Common myeloid progenitor, CD34-positive (primary cell): ENCODE results near the gene TRIM71.
"Not testable (repeated sequence)": the region's sequence is repeated elsewhere in the genome, so short reads cannot be mapped to it uniquely, and the experiment has no call there.

Experiments
- CTCF ChIA-PET: fragments of 350-600 bp; sonication (Branson Sonifier 250); formaldehyde crosslinking; loops from one replicate; lab custom pipeline; 2021; ENCODE audit warnings: antibody characterized with exemption; lab: Charles Lee
- POLR2A ChIA-PET: fragments of 350-600 bp; sonication (Branson Sonifier 250); formaldehyde crosslinking; loops from one replicate; lab custom pipeline; 2021; ENCODE audit warnings: antibody characterized with exemption; lab: Charles Lee
- DNase-seq, 3 donors: peaks; one replicate each; pipeline versions ENCODE4 v3.0.0 to v3.0.0-alpha.2; 2013
- H3K27ac ChIP-seq, 2 experiments: 1 replicate in 1 of 2; 2 replicates in 1 of 2; pipeline ENCODE4 v1.7.0; 2013; ENCODE audit warnings: inconsistent platforms in 2 of 2, low read length in 2 of 2, mild to moderate bottlenecking in 2 of 2, low read depth in 1 of 2, moderate library complexity in 1 of 2; ENCODE audit not compliant: severe bottlenecking in 2 of 2, insufficient read depth in 1 of 2, poor library complexity in 1 of 2
- H3K27me3 ChIP-seq, 5 experiments: replicated peaks in 2 of 5; 1 replicate in 3 of 5; 2 replicates in 2 of 5; pipeline versions ENCODE4 v1.6.1 to v1.7.0; 2013; ENCODE audit warnings: low read length in 4 of 5, mild to moderate bottlenecking in 2 of 5, moderate library complexity in 2 of 5, inconsistent platforms in 1 of 5; ENCODE audit not compliant: insufficient read depth in 5 of 5, control insufficient read depth in 4 of 5
- H3K36me3 ChIP-seq, 4 experiments: 1 replicate in 2 of 4; 2 replicates in 2 of 4; pipeline versions ENCODE4 v1.6.1 to v1.7.0; 2013; ENCODE audit warnings: low read length in 3 of 4, control low read depth in 1 of 4, mild to moderate bottlenecking in 1 of 4; ENCODE audit not compliant: control insufficient read depth in 4 of 4, insufficient read depth in 4 of 4
- H3K4me1 ChIP-seq, 4 experiments: 1 replicate in 3 of 4; 2 replicates in 1 of 4; pipeline versions ENCODE4 v1.6.1 to v1.7.1; 2013; ENCODE audit warnings: low read length in 3 of 4, mild to moderate bottlenecking in 3 of 4, control low read depth in 1 of 4, inconsistent platforms in 1 of 4, moderate library complexity in 1 of 4; ENCODE audit not compliant: control insufficient read depth in 4 of 4, insufficient read depth in 4 of 4; ENCODE audit errors: control extremely low read depth in 1 of 4
- H3K4me3 ChIP-seq, 7 experiments: 1 replicate in 4 of 7; 2 replicates in 3 of 7; pipeline versions ENCODE4 v1.5.1 to v1.7.0; 2013; ENCODE audit warnings: mild to moderate bottlenecking in 7 of 7, low read length in 6 of 7, moderate library complexity in 6 of 7, inconsistent platforms in 2 of 7, low read depth in 2 of 7, control low read depth in 1 of 7; ENCODE audit not compliant: insufficient read depth in 4 of 7, control insufficient read depth in 1 of 7; ENCODE audit errors: extremely low read depth in 1 of 7
- H3K9me3 ChIP-seq, 5 experiments: 1 replicate in 4 of 5; 2 replicates in 1 of 5; pipeline versions ENCODE4 v1.6.1 to v1.7.1; 2013; ENCODE audit warnings: low read length in 4 of 5, mild to moderate bottlenecking in 2 of 5, inconsistent platforms in 1 of 5, low read depth in 1 of 5, moderate library complexity in 1 of 5; ENCODE audit not compliant: control insufficient read depth in 4 of 5, insufficient read depth in 2 of 5; ENCODE audit errors: control extremely low read depth in 1 of 5
- WGBS: methylation state at CpG from one replicate; pipeline ENCODE4 v1.1.5; 2013; ENCODE audit not compliant: insufficient coverage; 5-methylcytosine and 5-hydroxymethylcytosine counted together

The TRIM71 gene

DNA sequence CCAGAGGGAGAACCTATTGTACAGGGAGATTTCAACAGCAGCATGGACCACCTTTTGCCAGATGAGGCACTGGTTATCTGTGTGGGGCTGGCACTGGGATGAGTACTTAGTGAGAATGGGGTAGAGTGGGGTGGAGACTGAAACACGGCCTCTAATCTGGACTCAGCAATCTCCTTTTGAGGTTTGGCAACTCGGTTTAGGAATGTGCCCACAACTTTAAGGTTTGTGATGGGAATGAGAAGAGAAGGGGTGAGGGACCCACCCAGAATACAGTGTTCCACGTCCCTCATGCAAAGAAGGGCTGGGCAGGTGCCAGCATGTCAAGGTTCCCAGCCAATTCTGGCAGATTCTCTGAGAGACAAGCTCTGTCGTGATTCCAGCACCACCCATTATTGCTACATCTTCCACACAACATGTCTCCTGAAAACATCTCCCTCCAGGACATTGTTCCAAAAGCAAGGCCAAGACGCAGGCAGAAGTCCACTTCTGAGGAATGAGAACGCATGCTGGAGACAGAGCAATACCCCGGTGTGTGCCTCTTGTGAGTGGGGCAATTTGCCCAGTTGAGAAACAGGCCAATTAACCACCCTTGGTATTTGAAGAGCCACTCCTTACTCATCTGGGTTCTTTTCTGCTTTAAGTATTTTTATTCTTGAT lies 96.1 kb downstream of the TRIM71 start:
- CTCF ChIA-PET, result interaction anchor here (0.6 kb wide), 1 partner anchor 148 kb away, joined by 3 read pairs; no protein-coding TSS in a partner anchor
- DNase-seq, result no peak
- H3K4me1 ChIP-seq, result no peaks in the 10 kb centered on the region
- H3K36me3 ChIP-seq, result no peaks in the 10 kb centered on the region
- POLR2A ChIA-PET, result no interaction called here
- H3K4me3 ChIP-seq, result no peak overlapping the region
- H3K27me3 ChIP-seq, result no peaks in the 10 kb centered on the region
- H3K9me3 ChIP-seq, result peaks cover 0 to 14% (median 7%) of the 10 kb centered on the region in 5 experiments
- 97% methylated on average over 4 of the region's 7 CpGs for WGBS
- no peak overlapping the region for H3K27ac ChIP-seq

DNA sequence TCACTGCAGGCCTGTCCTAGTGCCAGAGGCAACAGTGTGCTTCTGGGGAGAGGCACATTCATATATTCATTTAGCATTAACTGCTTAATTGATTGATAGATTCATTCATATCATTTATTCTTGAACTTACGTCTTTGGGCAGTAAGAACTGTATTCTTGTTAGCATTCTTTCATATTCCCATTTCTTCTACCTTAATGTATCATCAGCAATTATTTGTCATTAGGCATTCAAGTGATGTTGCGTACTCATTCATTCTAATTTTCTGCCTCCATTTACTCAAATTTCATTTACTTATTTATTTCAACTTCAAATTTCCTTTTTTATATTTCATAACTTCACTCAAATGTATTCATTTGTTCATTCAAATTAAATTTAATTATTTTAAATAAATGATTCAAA lies 102.1 kb downstream of the TRIM71 start:
- Histone ChIP-seq H3K9me3 (peaks cover 0 to 14% (median 7%) of the 10 kb centered on the region in 5 experiments), H3K36me3 (no peaks in the 10 kb centered on the region), H3K27ac (no peak overlapping the region), H3K27me3 (no peaks in the 10 kb centered on the region), H3K4me1 (no peaks in the 10 kb centered on the region), H3K4me3 (no peak overlapping the region)
- DNase-seq, result no peak
- ChIA-PET POLR2A (no interaction called here), CTCF (interaction anchor here (1.2 kb wide), 1 partner anchor 10 kb away, joined by 4 read pairs; no protein-coding TSS in a partner anchor)
- WGBS, result 94% methylated on average over 2 of the region's 2 CpGs

- Histone ChIP-seq H3K27ac (no peak overlapping the region), H3K4me3 (no peak overlapping the region), H3K27me3 (no peaks in the 10 kb centered on the region), H3K4me1 (no peaks in the 10 kb centered on the region), H3K9me3 (peaks cover 0 to 9% (median 4%) of the 10 kb centered on the region in 5 experiments), H3K36me3 (no peaks in the 10 kb centered on the region)
- 96% methylated on average over 6 of the region's 7 CpGs for WGBS
- no peak for DNase-seq
- ChIA-PET CTCF (no interaction called here), POLR2A (no interaction called here)
These were observed 104.3 kb downstream of the TRIM71 start for GRCh38 chr3:32922078-32922477.

GRCh38 chr3:32930161-32930560 lies 112.4 kb downstream of the TRIM71 start:
- Histone ChIP-seq H3K4me1 (no peaks in the 10 kb centered on the region), H3K36me3 (no peaks in the 10 kb centered on the region), H3K27ac (no peak overlapping the region), H3K4me3 (no peak overlapping the region), H3K9me3 (no peaks in the 10 kb centered on the region), H3K27me3 (no peaks in the 10 kb centered on the region)
- ChIA-PET CTCF (interaction anchor here (0.8 kb wide), 1 partner anchor 17 kb away, joined by 3 read pairs; no protein-coding TSS in a partner anchor), POLR2A (interaction anchor here (0.7 kb wide), 1 partner anchor 228 kb away, joined by 3 read pairs; no protein-coding TSS in a partner anchor)
- DNase-seq, result no peak
- 100% methylated on average over 3 of the region's 3 CpGs for WGBS

DNA sequence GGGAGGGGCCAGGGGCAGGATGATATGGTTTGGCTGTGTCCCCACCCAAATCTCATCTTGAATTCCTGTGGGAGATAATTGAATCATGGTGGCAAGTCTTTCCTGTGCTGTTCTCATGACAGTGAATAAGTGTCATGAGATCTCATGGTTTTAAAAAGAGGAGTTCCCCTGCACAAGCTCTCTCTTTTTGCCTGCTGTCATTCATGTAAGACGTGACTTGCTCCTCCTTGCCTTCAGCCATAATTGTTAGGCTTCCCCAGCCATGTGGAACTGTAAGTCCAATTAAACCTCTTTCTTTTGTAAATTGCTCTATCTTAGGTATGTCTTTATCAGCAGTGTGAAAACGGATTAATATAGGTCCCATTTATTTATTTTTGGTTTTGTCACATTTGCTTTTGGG lies 113.5 kb downstream of the TRIM71 start:
- H3K27me3 ChIP-seq, H3K4me3 ChIP-seq, H3K36me3 ChIP-seq, DNase-seq, H3K27ac ChIP-seq, H3K9me3 ChIP-seq, H3K4me1 ChIP-seq, POLR2A ChIA-PET, CTCF ChIA-PET: not testable (repeated sequence)
- 93% methylated on average over 2 of the region's 2 CpGs for WGBS

DNA sequence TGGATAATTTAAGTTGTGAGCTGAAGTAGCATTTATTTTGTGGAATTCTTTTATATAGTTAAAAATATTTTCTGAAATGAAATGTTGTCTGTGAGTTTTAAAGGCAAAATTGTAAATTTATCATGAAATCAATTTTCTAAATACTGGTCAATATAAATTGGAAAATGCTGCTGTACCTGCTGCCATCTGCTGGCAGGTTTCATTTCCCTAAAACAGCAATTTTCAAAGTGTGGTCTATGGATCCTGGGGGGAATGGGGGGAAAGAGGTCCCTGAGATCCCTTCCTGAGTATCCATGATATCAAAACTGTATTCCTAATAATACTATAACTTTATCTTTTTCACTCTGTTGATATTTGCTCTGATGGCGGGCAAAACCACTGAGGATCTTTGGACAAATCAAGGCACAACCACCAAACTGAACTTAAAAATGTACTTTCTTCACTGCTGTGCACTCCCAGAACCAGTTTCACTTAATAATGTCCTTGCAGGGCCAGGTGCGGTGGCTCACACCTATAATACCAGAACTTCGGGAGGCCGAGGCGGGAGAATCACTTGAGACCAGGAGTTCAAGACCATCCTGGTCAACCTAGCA lies 116.4 kb downstream of the TRIM71 start:
- no peak overlapping the region for H3K27ac ChIP-seq
- peak in 2 of 3 donors; percentile 38 to 50 for DNase-seq
- ChIA-PET CTCF (interaction anchor here (0.7 to 3.8 kb wide), 6 partner anchors 8 to 507 kb away, joined by 3 to 51 read pairs (median 4); no protein-coding TSS in a partner anchor), POLR2A (no interaction called here)
- H3K27me3 ChIP-seq, result no peaks in the 10 kb centered on the region
- no peaks in the 10 kb centered on the region for H3K36me3 ChIP-seq
- H3K9me3 ChIP-seq, result no peaks in the 10 kb centered on the region
- no peaks in the 10 kb centered on the region for H3K4me1 ChIP-seq
- H3K4me3 ChIP-seq, result no peak overlapping the region
- 94% methylated on average over 2 of the region's 5 CpGs for WGBS

DNA sequence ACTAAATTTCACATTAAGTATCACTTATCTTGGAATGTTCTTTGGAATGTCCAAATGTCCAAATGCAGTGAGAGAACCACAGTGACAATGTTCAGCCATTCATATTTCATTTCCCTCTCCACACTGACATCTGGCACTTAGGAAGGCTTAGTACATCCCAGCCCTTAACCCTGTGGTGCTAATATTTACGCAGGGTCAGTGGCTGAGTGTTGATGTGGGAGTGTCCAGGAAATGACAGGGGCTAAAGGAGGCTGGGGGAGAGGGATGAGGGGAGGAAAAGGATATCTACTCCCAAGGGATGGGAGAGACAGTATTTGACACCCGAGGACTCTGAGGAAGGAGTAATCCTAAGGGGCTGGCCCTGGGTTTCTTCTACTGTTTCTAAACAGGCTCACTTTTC lies 119.5 kb downstream of the TRIM71 start:
- ChIA-PET CTCF (no interaction called here), POLR2A (no interaction called here)
- Histone ChIP-seq H3K36me3 (no peaks in the 10 kb centered on the region), H3K27ac (no peak overlapping the region), H3K4me1 (no peaks in the 10 kb centered on the region), H3K9me3 (no peaks in the 10 kb centered on the region), H3K27me3 (no peaks in the 10 kb centered on the region), H3K4me3 (no peak overlapping the region)
- DNase-seq, result no peak
- WGBS, result 100% methylated on average over 1 of the region's 2 CpGs
